ENCODE results near the gene UBAC2.

DNA sequence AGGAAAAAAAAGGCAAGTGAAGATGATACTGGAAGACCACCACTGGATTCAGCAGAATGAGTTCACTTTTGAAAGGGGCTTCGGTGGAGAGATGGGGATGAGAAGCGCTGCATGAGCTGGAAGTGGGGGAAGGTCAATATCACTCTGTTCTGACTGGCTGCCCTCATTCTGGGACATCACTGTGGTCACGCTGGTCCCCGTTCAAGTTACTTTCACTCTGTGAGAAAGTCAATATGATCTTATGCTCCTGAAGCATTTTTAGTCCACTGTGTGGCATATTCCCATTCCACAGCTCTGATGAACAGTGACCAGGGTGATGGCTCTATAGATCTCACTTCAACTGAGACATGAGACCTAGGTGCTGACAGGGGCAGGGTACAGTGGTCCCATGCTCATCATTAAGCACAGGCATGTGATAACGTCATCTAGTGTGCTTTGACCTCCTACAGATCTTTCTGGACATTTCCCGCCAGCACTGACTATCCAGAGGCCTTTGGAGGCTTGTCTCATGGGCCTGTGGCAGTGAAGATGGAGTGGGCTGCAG is 146.8 kb downstream of the UBAC2 start:
- TF ChIP-seq JUN (IDR thresholded peaks at IDR 0.05; ENCODE audit: borderline replicate concordance, insufficient read depth, insufficient read length, low read depth), result no peak
- TF ChIP-seq, protein P1, sequence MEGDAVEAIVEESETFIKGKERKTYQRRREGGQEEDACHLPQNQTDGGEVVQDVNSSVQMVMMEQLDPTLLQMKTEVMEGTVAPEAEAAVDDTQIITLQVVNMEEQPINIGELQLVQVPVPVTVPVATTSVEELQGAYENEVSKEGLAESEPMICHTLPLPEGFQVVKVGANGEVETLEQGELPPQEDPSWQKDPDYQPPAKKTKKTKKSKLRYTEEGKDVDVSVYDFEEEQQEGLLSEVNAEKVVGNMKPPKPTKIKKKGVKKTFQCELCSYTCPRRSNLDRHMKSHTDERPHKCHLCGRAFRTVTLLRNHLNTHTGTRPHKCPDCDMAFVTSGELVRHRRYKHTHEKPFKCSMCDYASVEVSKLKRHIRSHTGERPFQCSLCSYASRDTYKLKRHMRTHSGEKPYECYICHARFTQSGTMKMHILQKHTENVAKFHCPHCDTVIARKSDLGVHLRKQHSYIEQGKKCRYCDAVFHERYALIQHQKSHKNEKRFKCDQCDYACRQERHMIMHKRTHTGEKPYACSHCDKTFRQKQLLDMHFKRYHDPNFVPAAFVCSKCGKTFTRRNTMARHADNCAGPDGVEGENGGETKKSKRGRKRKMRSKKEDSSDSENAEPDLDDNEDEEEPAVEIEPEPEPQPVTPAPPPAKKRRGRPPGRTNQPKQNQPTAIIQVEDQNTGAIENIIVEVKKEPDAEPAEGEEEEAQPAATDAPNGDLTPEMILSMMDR (IDR thresholded peaks at IDR 0.05; ENCODE audit: extremely low read depth in 1 of 2, insufficient read depth in 1 of 2, low read depth in 1 of 2, low read length in 2 of 2), result no peak
- TF ChIP-seq EZH2 (IDR thresholded peaks at IDR 0.05; ENCODE audit: borderline replicate concordance, low read depth, low read length, severe bottlenecking), result no peak
- TF ChIP-seq POLR2AphosphoS5 (IDR thresholded peaks at IDR 0.05; ENCODE audit: insufficient read depth, low read depth, low read length), result no peak
- TF ChIP-seq POLR2A (IDR thresholded peaks at IDR 0.05; ENCODE audit: low read depth, low read length), result no peak
- TF ChIP-seq MYC (IDR thresholded peaks at IDR 0.05; ENCODE audit: low read depth, low read length), result no peak
- TF ChIP-seq GATA2 (IDR thresholded peaks at IDR 0.05; ENCODE audit: insufficient read depth, insufficient read length, low read depth, low read length), result no peak
- TF ChIP-seq, protein P2, sequence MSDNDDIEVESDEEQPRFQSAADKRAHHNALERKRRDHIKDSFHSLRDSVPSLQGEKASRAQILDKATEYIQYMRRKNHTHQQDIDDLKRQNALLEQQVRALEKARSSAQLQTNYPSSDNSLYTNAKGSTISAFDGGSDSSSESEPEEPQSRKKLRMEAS (IDR thresholded peaks at IDR 0.05; ENCODE audit: insufficient read depth, insufficient read length), result no peak
